Stimulated activated naive CD8-positive, alpha-beta T cell treated with anti-CD3 and anti-CD28 coated beads, Interleukin-15, Interleukin-2, amounts not matched to agents 100 U/mL and 50 U/mL, for 24 hours (primary cell): ENCODE data around the gene CNTN6.

Experiments
- ATAC-seq: fragments of 150-1000 bp; cut with Tn5 transposase; one replicate; pipeline ENCODE4 v1.10.0; 2021
- DNase-seq: peaks from one replicate; pipeline ENCODE4 v3.0.0; 2021

The CNTN6 gene

GRCh38 chr3:1092771-1093170 is at the start of gene CNTN6:
Gene CNTN6 (plus strand): TSS chr3:1093024. CDS start chr3:1148009, 54,985 bp downstream.
- no peak for ATAC-seq
- DNase-seq: no peak

- DNase-seq: no peak
- no peak for ATAC-seq
These were observed 44.3 kb upstream of the CNTN6 start for GRCh38 chr3:1048558-1048957.

- no peak for DNase-seq
- ATAC-seq: no peak
These were observed 37.0 kb upstream of the CNTN6 start for GRCh38 chr3:1055870-1056269.

- no peak for DNase-seq
- no peak for ATAC-seq
These were observed 36.1 kb upstream of the CNTN6 start for GRCh38 chr3:1056744-1057143.

GRCh38 chr3:1057436-1057835 is 35.4 kb upstream of the CNTN6 start:
- DNase-seq (no peak), ATAC-seq (no peak)

GRCh38 chr3:1068985-1069384 is 23.8 kb upstream of the CNTN6 start:
- no peak for ATAC-seq
- DNase-seq: no peak

GRCh38 chr3:1072041-1072440 is 20.8 kb upstream of the CNTN6 start:
- ATAC-seq (no peak), DNase-seq (no peak)

- ATAC-seq: no peak
- no peak for DNase-seq
These were observed 13.2 kb upstream of the CNTN6 start for GRCh38 chr3:1079662-1080061.

- no peak for DNase-seq
- no peak for ATAC-seq
These were observed 10.7 kb upstream of the CNTN6 start for GRCh38 chr3:1082108-1082507.

- DNase-seq (no peak), ATAC-seq (no peak)
These were observed 5.7 kb upstream of the CNTN6 start for GRCh38 chr3:1087066-1087560.

- no peak for DNase-seq
- ATAC-seq: no peak
These were observed 4.3 kb upstream of the CNTN6 start for GRCh38 chr3:1088503-1088902.

- ATAC-seq: no peak
- DNase-seq: no peak
These were observed 1.5 kb upstream of the CNTN6 start for GRCh38 chr3:1091286-1091685.

- no peak for DNase-seq
- no peak for ATAC-seq
These were observed 763 bp upstream of the CNTN6 start for GRCh38 chr3:1092061-1092460.

- no peak for DNase-seq
- ATAC-seq: no peak
These were observed 393 bp downstream of the CNTN6 start for GRCh38 chr3:1093217-1093616.

- DNase-seq (no peak), ATAC-seq (no peak)
These were observed 10.7 kb downstream of the CNTN6 start for GRCh38 chr3:1103525-1103924.

GRCh38 chr3:1117843-1118473 is 25.1 kb downstream of the CNTN6 start:
- no peak for DNase-seq
- no peak for ATAC-seq

GRCh38 chr3:1131166-1131565 is 38.3 kb downstream of the CNTN6 start:
- ATAC-seq (no peak), DNase-seq (no peak)

GRCh38 chr3:1135194-1135593 is 42.4 kb downstream of the CNTN6 start:
- ATAC-seq (no peak), DNase-seq (no peak)

- DNase-seq (no peak), ATAC-seq (no peak)
These were observed 45.2 kb downstream of the CNTN6 start for GRCh38 chr3:1138036-1138435.

- DNase-seq: no peak
These were observed 46.2 kb downstream of the CNTN6 start for GRCh38 chr3:1139071-1139470.

GRCh38 chr3:1147326-1147725 is 54.5 kb downstream of the CNTN6 start:
- DNase-seq (no peak), ATAC-seq (no peak)

More at GRCh38 chr3:1139071-1139470, 46.2 kb downstream of the CNTN6 start:
- no peak for ATAC-seq

GRCh38 chr3:1147819-1148218 is 55.0 kb downstream of the CNTN6 start:
- DNase-seq: no peak
- ATAC-seq: no peak

- DNase-seq (no peak), ATAC-seq (no peak)
These were observed 71.3 kb downstream of the CNTN6 start for GRCh38 chr3:1164101-1164500.

- no peak for ATAC-seq
- no peak for DNase-seq
These were observed 78.5 kb downstream of the CNTN6 start for GRCh38 chr3:1171320-1171719.

GRCh38 chr3:1172644-1173043 is 79.8 kb downstream of the CNTN6 start:
- DNase-seq: no peak
- ATAC-seq: no peak
